PFSK-1 (cell line): Measurements from ENCODE around the gene MAGEB4. TPM values are rescaled to one million over a fixed set of nuclear protein-coding genes. Genes with fewer than 3 reads are reported as not detected.

Experiments used
- FOXP2 ChIP-seq: optimal IDR thresholded peaks from 2 replicates; pipeline ENCODE3; 2011; ENCODE audit warnings: borderline replicate concordance, control low read depth, inconsistent platforms; ENCODE audit not compliant: insufficient read depth; ENCODE audit errors: extremely low read length, extremely low read depth
- POLR2AphosphoS5 ChIP-seq: IDR thresholded peaks from 2 replicates; pipeline ENCODE4 v1.6.1; 2012; ENCODE audit warnings: low read depth, mild to moderate bottlenecking, control low read depth, low read length, moderate library complexity
- REST ChIP-seq, 2 experiments: IDR thresholded peaks; 2 replicates each; pipeline versions ENCODE4 v1.6.1 to v1.8.0; 2011 to 2012; ENCODE audit warnings: low read depth in 2 of 2, low read length in 2 of 2, control low read depth in 1 of 2, inconsistent platforms in 1 of 2, mild to moderate bottlenecking in 1 of 2, moderate library complexity in 1 of 2; ENCODE audit not compliant: insufficient read depth in 1 of 2
- SIN3A ChIP-seq: IDR thresholded peaks from 2 replicates; pipeline ENCODE4 v1.6.1; 2012; ENCODE audit warnings: mild to moderate bottlenecking, low read length, moderate library complexity, borderline replicate concordance; ENCODE audit not compliant: insufficient read depth
- TAF1 ChIP-seq: IDR thresholded peaks from 2 replicates; pipeline ENCODE4 v1.6.1; 2012; ENCODE audit warnings: low read length, control low read depth, borderline replicate concordance; ENCODE audit not compliant: insufficient read depth
- polyA plus RNA-seq: library from polyadenylated mRNA; unstranded; fragments of >200 nt; gene quantifications from one replicate; pipeline ENCODE4 v1.2.1, GENCODE V29; 2012; ENCODE audit warnings: low read depth, missing spikeins; ENCODE audit not compliant: insufficient read length

Gene MAGEB4
- not detected for polyA plus RNA-seq

GRCh38 chrX:30241724-30242415 lies at the start of gene MAGEB4:
MAGEB4 (plus strand) TSS chrX:30242000; CDS start chrX:30242136, 136 bp downstream.
- TF ChIP-seq FOXP2 (no peak), TAF1 (no peak), POLR2AphosphoS5 (no peak), REST (IDR thresholded peaks at IDR 0.05; ENCODE audit: insufficient read depth in 1 of 2, low read depth in 2 of 2, low read length in 2 of 2) (no peak), SIN3A (no peak)

- no peak for TF ChIP-seq POLR2AphosphoS5
- TF ChIP-seq FOXP2 = no peak
- no peak for TF ChIP-seq SIN3A
- TF ChIP-seq REST (IDR thresholded peaks at IDR 0.05; ENCODE audit: insufficient read depth in 1 of 2, low read depth in 2 of 2, low read length in 2 of 2) = no peak
- TF ChIP-seq TAF1 = no peak
These were observed 45.5 kb upstream of the MAGEB4 start for GRCh38 chrX:30196322-30196721.

GRCh38 chrX:30212172-30212571 lies 29.6 kb upstream of the MAGEB4 start:
- no peak for TF ChIP-seq POLR2AphosphoS5
- TF ChIP-seq SIN3A = no peak
- no peak for TF ChIP-seq TAF1
- no peak for TF ChIP-seq FOXP2
- TF ChIP-seq REST (IDR thresholded peaks at IDR 0.05; ENCODE audit: insufficient read depth in 1 of 2, low read depth in 2 of 2, low read length in 2 of 2) = no peak

- no peak for TF ChIP-seq REST (IDR thresholded peaks at IDR 0.05; ENCODE audit: insufficient read depth in 1 of 2, low read depth in 2 of 2, low read length in 2 of 2)
- TF ChIP-seq TAF1 = no peak
- TF ChIP-seq POLR2AphosphoS5 = no peak
- no peak for TF ChIP-seq SIN3A
- no peak for TF ChIP-seq FOXP2
These were observed 26.4 kb upstream of the MAGEB4 start, which contains the start of gene MAGEB2 for GRCh38 chrX:30215357-30215843. MAGEB2 (plus strand) TSS chrX:30215563; CDS start chrX:30218581, 3,018 bp downstream.
